Measurements from ENCODE around the gene THOC2.
"Not testable (repeated sequence)": the region's sequence is repeated elsewhere in the genome, so short reads cannot be mapped to it uniquely, and the experiment has no call there.

Gene THOC2

GRCh38 chrX:123738378-123738940 lies 5.6 kb upstream of the THOC2 start:
- no peak for DNase-seq (ENCODE audit: low read depth)

DNA sequence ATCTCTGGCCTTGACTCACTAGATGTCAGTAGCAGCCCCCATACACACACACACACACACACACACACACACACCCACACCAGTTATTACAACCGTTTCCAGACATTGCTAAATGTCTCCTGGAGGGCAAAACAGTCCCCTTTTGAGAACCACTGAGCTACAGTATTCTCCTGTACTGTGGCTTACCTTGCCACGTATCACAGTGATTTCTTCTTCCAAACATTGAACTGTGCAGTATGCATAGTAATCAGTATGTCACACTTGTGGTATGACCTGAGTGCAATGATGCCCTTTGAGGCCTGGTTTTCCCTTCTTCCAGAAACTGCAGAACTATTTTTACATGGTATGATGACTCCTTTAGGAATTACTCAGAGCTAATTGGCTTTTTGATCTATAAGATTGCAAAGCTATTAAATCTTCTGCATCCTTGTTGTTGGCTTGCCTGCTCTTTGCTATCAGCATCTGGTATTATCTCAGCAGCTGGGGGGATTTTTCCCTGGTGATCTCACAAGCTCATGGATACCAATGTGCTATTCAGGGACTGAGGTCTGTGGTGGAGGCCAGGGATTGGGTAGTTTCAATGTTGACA lies 3.6 kb upstream of the THOC2 start:
- DNase-seq (ENCODE audit: low read depth), result no peak

- DNase-seq (ENCODE audit: low read depth), result not testable (repeated sequence)
Measured at GRCh38 chrX:123735137-123735536, 2.3 kb upstream of the THOC2 start.

DNA sequence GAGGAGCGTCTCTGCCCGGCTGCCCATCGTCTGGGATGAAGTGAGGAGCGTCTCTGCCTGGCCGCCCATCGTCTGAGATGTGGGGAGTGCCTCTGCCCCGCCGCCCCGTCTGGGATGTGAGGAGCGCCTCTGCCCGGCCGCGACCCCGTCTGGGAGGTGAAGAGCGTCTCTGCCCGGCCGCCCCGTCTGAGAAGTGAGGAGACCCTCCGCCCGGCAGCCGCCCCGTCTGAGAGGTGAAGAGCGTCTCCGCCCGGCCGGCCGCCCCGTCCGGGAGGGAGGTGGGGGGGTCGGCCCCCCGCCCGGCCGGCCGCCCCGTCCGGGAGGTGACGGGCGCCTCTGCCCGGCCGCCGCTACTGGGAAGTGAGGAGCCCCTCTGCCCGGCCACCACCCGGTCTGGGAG lies 1.2 kb upstream of the THOC2 start:
- not testable (repeated sequence) for DNase-seq (ENCODE audit: low read depth)

- peak; percentile 10 for DNase-seq (ENCODE audit: low read depth)
Measured at GRCh38 chrX:123731987-123732669, 724 bp downstream of the THOC2 start.

DNA sequence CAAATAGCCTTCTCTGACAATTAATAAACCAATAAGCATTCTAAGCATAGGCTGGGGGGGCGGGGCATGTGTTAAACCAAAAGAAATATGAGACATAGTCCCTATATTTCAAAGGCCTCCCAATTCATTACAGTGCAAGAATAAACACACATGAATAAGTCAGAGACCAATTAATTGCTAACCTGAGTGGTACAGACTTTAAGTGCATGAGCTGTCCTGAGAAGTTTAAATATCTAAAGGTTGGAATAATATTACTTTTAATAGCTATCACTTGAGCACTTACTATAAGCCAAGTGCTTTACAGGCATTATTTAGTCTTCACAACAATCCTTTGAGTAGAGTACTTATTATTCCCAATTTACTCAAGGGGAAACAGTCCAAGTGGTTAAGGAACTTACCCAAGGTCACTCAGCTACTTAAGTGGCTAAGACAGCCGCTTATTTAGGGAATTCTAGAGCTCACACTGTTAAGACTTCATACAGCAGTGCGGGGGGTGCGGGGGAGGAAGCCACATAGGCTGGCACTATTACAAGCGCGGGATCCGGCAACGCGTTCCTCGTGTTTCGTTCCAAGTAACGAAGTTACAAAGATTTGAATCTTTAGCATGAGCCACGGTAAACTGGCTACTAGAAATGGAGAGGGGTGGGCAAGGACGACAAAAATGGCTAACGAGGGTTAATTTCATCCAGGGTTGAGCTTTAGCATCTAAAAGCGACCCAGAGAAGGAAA lies 1.4 kb downstream of the THOC2 start:
- DNase-seq (ENCODE audit: low read depth), result peak; percentile 3

GRCh38 chrX:123728554-123728953 lies 4.3 kb downstream of the THOC2 start:
- DNase-seq (ENCODE audit: low read depth), result no peak

DNA sequence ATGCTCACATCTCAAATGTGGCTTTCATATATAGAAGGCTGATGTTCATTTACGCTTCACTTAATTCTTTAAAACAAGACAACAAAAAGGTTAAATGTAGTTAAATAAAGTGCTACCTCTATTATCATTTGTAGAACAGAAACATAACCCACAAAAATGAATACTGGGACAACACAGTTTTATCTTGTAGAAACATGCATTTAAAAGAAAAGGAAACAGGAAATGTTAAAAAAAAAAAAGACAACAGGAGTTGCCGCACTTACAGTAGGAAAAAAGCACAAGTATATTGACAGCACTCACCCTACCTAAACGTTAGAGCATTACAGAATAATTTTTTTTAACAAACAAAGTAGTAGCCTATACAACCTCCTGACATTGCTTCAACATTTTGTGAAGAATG lies 4.8 kb downstream of the THOC2 start:
- DNase-seq (ENCODE audit: low read depth), result no peak

DNA sequence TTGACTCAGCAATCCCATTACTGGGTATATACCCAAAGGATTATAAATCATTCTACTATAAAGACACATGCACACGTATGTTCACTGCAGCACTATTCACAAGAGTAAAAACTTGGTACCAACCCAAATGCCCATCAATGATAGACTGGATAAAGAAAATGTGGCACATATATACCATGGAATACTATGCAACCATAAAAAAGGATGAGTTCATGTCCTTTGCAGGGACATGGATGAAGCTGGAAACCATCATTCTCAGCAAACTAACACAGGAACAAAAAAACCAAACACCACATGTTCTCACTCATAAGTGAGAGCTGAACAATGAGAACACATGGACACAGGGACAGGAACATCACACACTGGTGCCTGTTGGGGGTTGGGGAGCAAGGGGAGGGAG lies 10.7 kb downstream of the THOC2 start:
- not testable (repeated sequence) for DNase-seq (ENCODE audit: low read depth)

- DNase-seq (ENCODE audit: low read depth), result no peak
Measured at GRCh38 chrX:123720486-123720885, 12.4 kb downstream of the THOC2 start.

DNA sequence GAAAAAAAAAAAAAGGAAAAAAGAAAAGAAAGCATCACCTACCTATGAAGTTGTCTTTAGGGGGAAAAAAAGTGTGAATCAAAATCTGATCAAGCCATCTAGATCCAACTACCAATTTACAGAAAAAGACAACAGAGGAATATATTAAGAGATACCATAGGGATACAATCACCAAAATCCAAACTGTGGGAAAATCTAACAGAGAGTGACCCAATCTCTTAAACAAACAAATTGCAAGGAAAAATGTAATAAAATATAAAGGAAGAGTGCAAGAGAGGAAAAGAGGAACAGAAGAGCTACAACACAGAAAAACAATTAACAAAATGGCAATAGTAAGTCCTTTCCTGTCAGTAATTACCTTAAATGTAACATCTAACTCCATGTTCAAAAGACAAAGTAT lies 19.0 kb downstream of the THOC2 start:
- no peak for DNase-seq (ENCODE audit: low read depth)

GRCh38 chrX:123713434-123713833 lies 19.4 kb downstream of the THOC2 start:
- DNase-seq (ENCODE audit: low read depth), result no peak

DNA sequence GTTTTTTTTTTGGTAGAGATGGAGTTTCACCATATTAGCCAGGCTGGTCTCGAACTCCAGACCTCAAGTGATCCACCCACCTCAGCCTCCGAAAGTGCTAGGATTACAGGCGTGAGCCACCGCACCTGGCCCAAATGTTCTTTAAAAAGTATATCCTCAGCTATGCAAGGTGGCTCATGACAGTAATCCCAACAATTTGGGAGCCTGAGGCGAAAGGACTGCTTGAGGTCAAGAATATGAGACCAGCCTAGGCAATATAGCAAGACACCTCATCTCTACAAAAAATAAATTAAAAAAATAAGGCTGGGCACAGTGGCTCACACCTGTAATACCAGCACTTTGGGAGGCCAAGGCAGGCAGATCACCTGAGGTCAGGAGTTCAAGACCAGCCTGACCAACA lies 21.7 kb downstream of the THOC2 start:
- not testable (repeated sequence) for DNase-seq (ENCODE audit: low read depth)

DNA sequence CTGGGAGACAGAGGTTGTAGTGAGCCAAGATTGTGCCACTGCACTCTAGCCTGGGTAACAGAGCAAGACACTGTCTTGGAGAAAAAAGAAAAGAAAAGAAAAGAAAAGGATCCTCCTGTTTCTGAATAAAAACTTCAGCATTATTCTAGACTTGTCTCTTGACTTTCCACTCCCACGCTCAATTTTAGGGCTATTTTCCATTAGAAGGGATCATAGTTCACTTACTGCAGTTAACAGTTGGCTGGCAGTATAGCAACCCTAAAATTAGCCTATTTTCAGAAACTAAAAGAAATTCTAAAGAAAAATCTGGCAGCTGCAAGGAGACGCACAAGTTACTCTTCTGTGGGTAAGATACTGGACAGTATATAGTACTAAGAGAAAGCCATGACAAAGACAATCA lies 28.1 kb downstream of the THOC2 start:
- no peak for DNase-seq (ENCODE audit: low read depth)

DNA sequence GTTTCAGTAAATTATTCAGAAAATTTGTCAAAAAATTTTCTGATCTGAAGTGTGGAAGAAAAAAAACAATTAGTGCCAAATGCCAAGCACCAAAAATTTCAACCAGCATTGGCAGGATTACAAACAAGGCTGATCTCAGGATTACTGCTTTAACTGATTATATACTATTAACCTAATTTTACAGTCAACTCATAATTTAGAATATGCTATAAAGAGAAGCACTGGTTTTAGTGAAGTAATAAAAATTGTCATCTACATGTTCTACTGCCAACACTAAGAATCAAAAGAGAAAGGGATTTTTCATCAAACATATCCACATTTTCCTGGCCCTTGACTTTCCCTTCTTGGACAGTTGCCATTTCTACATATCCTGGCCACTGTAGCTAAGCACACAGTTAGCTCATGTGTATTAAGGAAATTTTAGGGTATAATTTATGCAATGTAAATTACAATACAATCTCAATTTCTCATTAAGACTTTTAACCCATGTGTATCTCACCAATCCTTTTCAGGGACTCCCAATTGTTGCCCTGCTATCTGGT lies 33.8 kb downstream of the THOC2 start:
- DNase-seq (ENCODE audit: low read depth), result no peak

GRCh38 chrX:123696334-123696733 lies 36.5 kb downstream of the THOC2 start:
- DNase-seq (ENCODE audit: low read depth), result no peak

DNA sequence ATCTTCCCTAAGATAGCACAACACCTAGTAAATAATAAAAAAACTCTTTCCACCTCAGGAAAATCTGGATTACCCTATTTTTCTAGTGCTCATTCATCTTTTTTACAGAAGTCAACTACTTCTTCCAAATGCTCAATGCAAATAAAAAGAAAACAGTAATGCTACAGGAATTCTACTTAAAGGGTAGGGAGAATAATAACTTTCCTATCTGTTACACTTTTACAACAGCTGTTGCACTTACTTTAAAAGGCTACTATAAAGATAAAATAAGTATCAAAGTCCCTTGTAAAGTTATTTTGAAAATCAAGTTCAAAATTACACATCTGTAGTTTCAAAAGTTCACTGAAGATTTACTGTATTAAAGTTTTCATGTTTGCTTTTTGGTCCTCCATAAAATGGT lies 37.6 kb downstream of the THOC2 start:
- DNase-seq (ENCODE audit: low read depth), result no peak

GRCh38 chrX:123691776-123692175 lies 41.1 kb downstream of the THOC2 start:
- DNase-seq (ENCODE audit: low read depth), result no peak

GRCh38 chrX:123688524-123688923 lies 44.3 kb downstream of the THOC2 start:
- no peak for DNase-seq (ENCODE audit: low read depth)

DNA sequence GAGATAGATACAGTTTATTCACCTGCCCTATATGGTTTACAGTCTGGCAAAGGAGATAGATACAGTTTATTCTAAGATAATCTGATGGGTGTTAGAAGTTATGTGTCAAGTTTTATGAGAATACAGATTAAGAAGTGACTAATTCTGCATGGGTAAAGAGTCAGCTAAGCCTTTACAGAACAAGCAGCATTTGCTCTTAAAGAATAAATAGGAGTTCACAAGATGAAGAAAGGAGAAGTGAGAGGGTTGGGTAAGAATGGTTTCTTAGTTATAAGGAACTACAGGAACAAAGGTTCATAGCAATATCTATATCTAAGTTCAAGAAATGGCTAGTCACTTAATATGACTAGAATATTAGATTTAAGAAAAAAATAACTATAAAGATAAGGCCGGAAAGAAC lies 47.6 kb downstream of the THOC2 start:
- DNase-seq (ENCODE audit: low read depth), result no peak

DNA sequence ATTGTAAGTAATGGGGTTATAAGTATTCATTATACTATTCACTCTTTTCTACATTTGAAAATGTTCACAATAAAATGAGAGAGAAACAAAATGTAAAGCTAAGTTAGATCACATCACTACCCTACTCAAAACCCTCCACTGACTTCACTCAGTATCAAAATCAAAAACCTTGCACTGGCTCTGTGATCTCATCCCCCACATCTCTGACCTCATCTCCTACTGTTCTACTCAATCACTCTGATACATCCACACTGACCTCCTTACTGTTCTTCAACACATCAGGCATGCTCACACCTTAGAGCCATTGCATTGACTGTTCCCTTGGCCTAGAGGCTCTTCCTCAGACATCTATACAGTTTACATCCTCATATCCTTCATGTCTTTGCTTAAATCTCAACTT lies 50.7 kb downstream of the THOC2 start:
- no peak for DNase-seq (ENCODE audit: low read depth)

- not testable (repeated sequence) for DNase-seq (ENCODE audit: low read depth)
Measured at GRCh38 chrX:123679733-123680460, 53.0 kb downstream of the THOC2 start.

Measured in activated T-cell treated with anti-CD3 and anti-CD28 coated beads for 48 hours (primary cell).